HG03432 (cell line): ENCODE data around the gene EEFSEC.

Source experiments
- ATAC-seq: cut with Tn5 transposase; IDR thresholded peaks from one replicate; pipeline ENCODE4 v1.9.1; 2021; ENCODE audit warnings: mild to moderate bottlenecking, moderate library complexity; ENCODE audit not compliant: unreplicated experiment

The EEFSEC gene

GRCh38 chr3:128455786-128456748 lies 302.8 kb downstream of the EEFSEC start:
- ATAC-seq = no peak

GRCh38 chr3:128456776-128457715 lies 303.8 kb downstream of the EEFSEC start:
- no peak for ATAC-seq

GRCh38 chr3:128457937-128458336 lies 304.7 kb downstream of the EEFSEC start:
- ATAC-seq = no peak
